BLaER1 (cell line): ENCODE results near the gene ZNF622.
"Not testable (repeated sequence)": the region's sequence is repeated elsewhere in the genome, so short reads cannot be mapped to it uniquely, and the experiment has no call there.

ENCODE experiments used
- H3K27ac ChIP-seq: shearing (Covaris generic); formaldehyde crosslinking; 2 replicates; pipeline ENCODE4 v1.8.1; 2022
- H3K27me3 ChIP-seq: shearing (Covaris generic); formaldehyde crosslinking; 2 replicates; pipeline ENCODE4 v1.8.1; 2022
- H3K36me3 ChIP-seq: shearing (Covaris generic); formaldehyde crosslinking; 2 replicates; pipeline ENCODE4 v1.8.1; 2022
- H3K4me1 ChIP-seq: shearing (Covaris generic); formaldehyde crosslinking; 2 replicates; pipeline ENCODE4 v1.8.1; 2022
- H3K4me2 ChIP-seq: shearing (Covaris generic); formaldehyde crosslinking; 2 replicates; pipeline ENCODE4 v1.8.1; 2022
- H3K4me3 ChIP-seq: shearing (Covaris generic); formaldehyde crosslinking; 2 replicates; pipeline ENCODE4 v1.8.1; 2022
- H3K9ac ChIP-seq: shearing (Covaris generic); formaldehyde crosslinking; 2 replicates; pipeline ENCODE4 v1.8.1; 2022
- H3K9me3 ChIP-seq: shearing (Covaris generic); formaldehyde crosslinking; 2 replicates; pipeline ENCODE4 v1.8.1; 2022
- H4K20me1 ChIP-seq: shearing (Covaris generic); formaldehyde crosslinking; 2 replicates; pipeline ENCODE4 v1.8.1; 2022
- Cebpa-rat ChIP-seq: shearing (Covaris generic); IDR thresholded peaks from 2 replicates; pipeline ENCODE4 v1.8.1; 2022

ZNF622 gene

GRCh38 chr5:16446993-16447392 is 18.6 kb downstream of the ZNF622 start:
- H3K4me2 ChIP-seq: no peak overlapping the region

DNA sequence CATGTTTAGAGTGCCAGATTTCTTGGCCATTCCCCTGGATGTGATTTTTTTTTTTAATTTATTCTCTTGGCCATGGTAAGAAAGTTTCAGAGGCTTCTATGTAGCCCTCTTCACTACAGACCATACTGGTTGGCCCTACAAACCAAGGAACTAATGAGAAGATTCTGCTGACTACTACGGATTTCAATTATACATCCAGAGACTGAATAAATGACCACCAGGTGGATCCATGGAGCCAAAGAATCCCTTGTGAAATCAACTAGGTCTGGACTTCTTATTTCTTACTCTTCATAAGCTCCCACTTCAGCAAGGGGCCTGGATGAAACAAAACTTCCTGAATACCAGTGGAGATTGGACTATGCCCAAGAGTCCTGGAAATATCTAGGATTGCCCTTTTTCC is 27.6 kb downstream of the ZNF622 start:
- Histone ChIP-seq H3K4me1 (no peaks in the 10 kb centered on the region), H3K9me3 (no peaks in the 10 kb centered on the region), H3K36me3 (no peaks in the 10 kb centered on the region), H3K4me3 (no peak overlapping the region), H3K27me3 (no peaks in the 10 kb centered on the region), H4K20me1 (no peaks in the 10 kb centered on the region), H3K4me2 (no peak overlapping the region), H3K27ac (no peak overlapping the region), H3K9ac (no peak overlapping the region)
- TF ChIP-seq Cebpa-rat: no peak

More at GRCh38 chr5:16446993-16447392, 18.6 kb downstream of the ZNF622 start:
- Histone ChIP-seq H4K20me1 (peaks cover 2% of the 10 kb centered on the region; the same call in 1 of the 2 replicates), H3K4me1 (no peaks in the 10 kb centered on the region), H3K27ac (no peak overlapping the region), H3K27me3 (no peaks in the 10 kb centered on the region), H3K4me3 (no peak overlapping the region), H3K9ac (no peak overlapping the region), H3K36me3 (peaks cover 67% of the 10 kb centered on the region), H3K9me3 (no peaks in the 10 kb centered on the region)
- no peak for TF ChIP-seq Cebpa-rat

DNA sequence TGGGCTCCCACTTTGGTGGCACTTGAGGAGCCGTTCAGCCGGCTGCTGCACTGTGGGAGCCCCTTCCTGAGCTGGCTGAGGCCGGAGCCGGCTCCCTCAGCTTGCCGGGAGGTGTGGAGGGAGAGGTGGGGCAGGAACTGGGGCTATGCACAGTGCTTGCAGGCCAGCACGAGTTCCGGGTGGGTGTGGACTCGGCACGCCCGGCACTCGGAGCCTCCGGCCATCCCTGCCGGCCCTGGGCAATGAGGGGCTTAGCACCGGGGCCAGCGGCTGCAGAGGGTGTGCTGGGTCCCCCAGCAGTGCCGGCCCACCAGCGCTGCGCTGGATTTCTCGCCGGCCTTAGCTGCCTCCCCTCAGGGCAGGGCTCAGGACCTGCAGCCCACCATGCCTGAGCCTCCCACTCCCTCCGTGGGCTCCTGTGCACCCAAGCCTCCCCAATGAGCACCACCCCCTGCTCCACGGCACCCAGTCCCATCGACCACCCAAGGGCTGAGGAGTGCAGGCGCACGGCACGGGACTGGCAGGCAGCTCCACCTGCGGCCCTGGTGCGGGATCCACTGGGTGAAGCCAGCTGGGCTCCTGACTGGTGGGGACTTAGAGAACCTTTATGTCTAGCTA is 29.4 kb downstream of the ZNF622 start:
- H3K9me3 ChIP-seq, H3K27ac ChIP-seq, H3K4me2 ChIP-seq, H3K36me3 ChIP-seq, H3K4me1 ChIP-seq, H3K27me3 ChIP-seq, H4K20me1 ChIP-seq, H3K9ac ChIP-seq, H3K4me3 ChIP-seq: not testable (repeated sequence)

- Histone ChIP-seq H3K27ac (no peak overlapping the region), H3K9me3 (no peaks in the 10 kb centered on the region), H3K36me3 (no peaks in the 10 kb centered on the region), H3K4me3 (no peak overlapping the region), H3K4me2 (no peak overlapping the region), H3K4me1 (no peaks in the 10 kb centered on the region), H3K9ac (no peak overlapping the region), H3K27me3 (no peaks in the 10 kb centered on the region), H4K20me1 (no peaks in the 10 kb centered on the region)
- no peak for TF ChIP-seq Cebpa-rat
These were observed 34.1 kb downstream of the ZNF622 start for GRCh38 chr5:16431490-16431889.

DNA sequence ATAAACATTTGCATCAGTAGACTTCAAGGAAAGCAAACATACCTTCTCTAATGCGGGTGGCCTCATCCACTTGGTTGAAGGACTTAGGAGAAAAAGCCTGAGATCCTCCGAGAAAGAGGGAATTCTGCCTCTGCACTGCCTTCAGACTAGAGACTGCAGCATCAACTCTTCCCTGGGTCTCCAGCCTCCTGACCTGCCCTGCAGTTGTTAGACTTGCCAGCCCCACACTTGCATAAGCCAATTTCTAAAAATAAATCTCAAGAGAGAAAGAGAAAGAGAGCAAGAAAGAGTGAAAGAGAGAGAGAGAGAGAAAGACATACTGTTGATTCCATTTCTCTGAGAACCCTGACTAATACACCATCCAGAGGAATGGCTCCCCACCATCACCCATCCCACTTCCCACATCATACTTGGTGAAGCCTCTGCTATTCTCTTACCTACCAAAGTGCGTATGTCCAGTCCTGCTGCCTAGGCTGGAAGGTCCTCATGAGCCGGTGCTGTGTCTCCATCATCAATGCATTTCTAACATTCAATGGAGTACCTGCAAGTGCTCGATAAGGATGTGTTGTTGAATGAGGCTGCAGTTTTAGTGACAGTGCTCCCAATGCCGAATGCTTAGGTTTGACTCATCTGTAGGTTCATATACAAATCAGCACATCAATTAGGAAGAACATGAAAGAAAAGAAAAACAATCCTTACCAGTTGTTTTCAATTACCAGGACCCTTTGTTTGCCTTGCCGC is 35.1 kb downstream of the ZNF622 start:
- H3K9ac ChIP-seq: no peak overlapping the region
- no peaks in the 10 kb centered on the region for H3K36me3 ChIP-seq
- no peak overlapping the region for H3K4me2 ChIP-seq
- no peak overlapping the region for H3K27ac ChIP-seq
- no peaks in the 10 kb centered on the region for H4K20me1 ChIP-seq
- no peaks in the 10 kb centered on the region for H3K4me1 ChIP-seq
- H3K4me3 ChIP-seq: no peak overlapping the region
- H3K27me3 ChIP-seq: no peaks in the 10 kb centered on the region
- no peaks in the 10 kb centered on the region for H3K9me3 ChIP-seq
- TF ChIP-seq Cebpa-rat: no peak

- no peaks in the 10 kb centered on the region for H3K27me3 ChIP-seq
- H3K9me3 ChIP-seq: no peaks in the 10 kb centered on the region
These were observed 37.2 kb downstream of the ZNF622 start for GRCh38 chr5:16428359-16428758.

GRCh38 chr5:16427587-16427986 is 38.0 kb downstream of the ZNF622 start:
- no peak for TF ChIP-seq Cebpa-rat
- Histone ChIP-seq H4K20me1 (no peaks in the 10 kb centered on the region), H3K4me2 (no peak overlapping the region), H3K4me3 (no peak overlapping the region), H3K27me3 (no peaks in the 10 kb centered on the region), H3K36me3 (no peaks in the 10 kb centered on the region), H3K9ac (no peak overlapping the region), H3K27ac (no peak overlapping the region), H3K4me1 (no peaks in the 10 kb centered on the region), H3K9me3 (no peaks in the 10 kb centered on the region)

More at GRCh38 chr5:16428359-16428758, 37.2 kb downstream of the ZNF622 start:
- no peak for TF ChIP-seq Cebpa-rat
- Histone ChIP-seq H3K27ac (no peak overlapping the region), H3K4me2 (no peak overlapping the region), H4K20me1 (no peaks in the 10 kb centered on the region), H3K36me3 (no peaks in the 10 kb centered on the region), H3K4me1 (no peaks in the 10 kb centered on the region), H3K9ac (no peak overlapping the region), H3K4me3 (no peak overlapping the region)

- no peak for TF ChIP-seq Cebpa-rat
- Histone ChIP-seq H3K4me1 (no peaks in the 10 kb centered on the region), H3K27me3 (no peaks in the 10 kb centered on the region), H3K4me3 (no peak overlapping the region), H3K4me2 (no peak overlapping the region), H3K36me3 (no peaks in the 10 kb centered on the region), H4K20me1 (no peaks in the 10 kb centered on the region), H3K27ac (no peak overlapping the region), H3K9ac (no peak overlapping the region), H3K9me3 (no peaks in the 10 kb centered on the region)
These were observed 47.1 kb downstream of the ZNF622 start for GRCh38 chr5:16418471-16418922.

- Histone ChIP-seq H3K9ac (no peak overlapping the region), H3K4me2 (no peak overlapping the region), H3K9me3 (no peaks in the 10 kb centered on the region), H4K20me1 (no peaks in the 10 kb centered on the region), H3K4me3 (no peak overlapping the region), H3K27ac (no peak overlapping the region), H3K4me1 (no peaks in the 10 kb centered on the region), H3K36me3 (no peaks in the 10 kb centered on the region), H3K27me3 (no peaks in the 10 kb centered on the region)
- TF ChIP-seq Cebpa-rat: no peak
These were observed 48.1 kb downstream of the ZNF622 start for GRCh38 chr5:16417398-16418074.

DNA sequence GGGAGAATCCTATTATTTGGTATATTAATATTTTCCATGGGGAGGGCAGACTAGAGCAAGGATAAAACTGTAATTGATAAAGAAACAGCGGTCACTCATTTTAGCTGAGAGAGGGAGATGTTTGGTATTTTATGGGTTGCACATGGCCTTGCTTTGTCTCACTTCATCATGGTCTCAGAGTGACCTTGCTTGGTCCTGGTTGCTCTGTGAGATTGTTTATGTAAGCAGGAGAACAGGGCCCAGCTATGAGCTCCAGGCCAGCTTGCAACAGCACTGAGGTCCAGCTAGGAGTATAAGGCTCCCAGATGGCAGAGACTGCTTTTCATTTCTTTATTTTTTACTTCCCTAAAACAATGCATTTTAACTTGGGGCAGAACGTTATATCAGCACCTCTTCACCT is 50.7 kb downstream of the ZNF622 start:
- H3K4me3 ChIP-seq: no peak overlapping the region
- H3K9ac ChIP-seq: no peak overlapping the region
- H3K27ac ChIP-seq: no peak overlapping the region
- H3K27me3 ChIP-seq: no peaks in the 10 kb centered on the region
- H4K20me1 ChIP-seq: no peaks in the 10 kb centered on the region
- H3K4me1 ChIP-seq: no peaks in the 10 kb centered on the region
- TF ChIP-seq Cebpa-rat: no peak
- no peaks in the 10 kb centered on the region for H3K9me3 ChIP-seq
- H3K4me2 ChIP-seq: no peak overlapping the region
- H3K36me3 ChIP-seq: no peaks in the 10 kb centered on the region
